Astrocyte (in vitro differentiated cells and primary cell): ENCODE results near the gene SPAST.
"Not testable (repeated sequence)": the region's sequence is repeated elsewhere in the genome, so short reads cannot be mapped to it uniquely, and the experiment has no call there.

Source experiments
- CTCF ChIP-seq: IDR thresholded peaks from 2 replicates; pipeline ENCODE4 v1.5.1; 2011; ENCODE audit warnings: low read depth, mild to moderate bottlenecking, inconsistent platforms, low read length, moderate library complexity; ENCODE audit not compliant: insufficient read depth
- EZH2 ChIP-seq: IDR thresholded peaks from 2 replicates; pipeline ENCODE4 v1.6.1; 2012; ENCODE audit warnings: mild to moderate bottlenecking, low read length, inconsistent platforms; ENCODE audit not compliant: insufficient read depth

GRCh38 chr2:32203428-32203827, 140.1 kb downstream of the SPAST start:
- not testable (repeated sequence) for TF ChIP-seq CTCF, EZH2
